ENCODE data around the gene FKBP1A.

DNA sequence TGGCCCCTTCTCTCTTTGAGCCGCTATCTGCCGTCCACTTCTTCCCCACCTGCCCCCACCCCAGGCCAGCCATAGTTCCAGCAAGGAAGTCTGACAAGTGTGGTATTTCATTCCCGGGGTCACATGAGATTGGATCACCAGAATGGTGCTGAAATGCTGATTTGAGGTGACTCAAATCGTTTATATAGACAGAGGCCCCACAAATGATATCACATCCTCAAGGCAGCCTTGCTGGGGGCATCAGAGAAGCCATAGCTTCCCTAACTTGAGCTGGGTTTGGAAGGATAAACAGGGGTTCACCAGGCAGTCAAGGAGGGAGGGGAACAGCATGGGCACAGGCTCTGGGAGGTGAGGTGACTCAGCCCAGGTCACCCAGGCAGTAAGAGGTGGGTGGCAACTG, 73.8 kb downstream of the FKBP1A start:
- no peak for TF ChIP-seq CTCF (IDR thresholded peaks at IDR 0.05)
- TF ChIP-seq POLR2A (IDR thresholded peaks at IDR 0.05) = no peak

All from adrenal gland (tissue), 5 donors.